Measurements from ENCODE around the gene CMTM8. TPM values are rescaled to one million over a fixed set of nuclear protein-coding genes. Genes with fewer than 3 reads are reported as not detected.

CMTM8 gene
- total RNA-seq, 1 donor from 2014 or later, result 4.7 TPM

GRCh38 chr3:32313169-32313568, 74.7 kb downstream of the CMTM8 start:
- intact Hi-C loops (cut with DNase I), result no loop called here
- TF ChIP-seq POLR2A (IDR thresholded peaks at IDR 0.05), result no peak
- TF ChIP-seq CTCF (IDR thresholded peaks at IDR 0.05), result no peak
- TF ChIP-seq POLR2AphosphoS5 (IDR thresholded peaks at IDR 0.05; ENCODE audit: insufficient read depth in 1 of 2, low read depth in 1 of 2), result no peak
- no peaks in the 10 kb centered on the region for H3K36me3 ChIP-seq
- no peaks in the 10 kb centered on the region for H3K27me3 ChIP-seq
- DNase-seq (ENCODE audit: extremely low spot score in 2 of 2), result no peak
- no peaks in the 10 kb centered on the region for H3K4me1 ChIP-seq
- H3K4me3 ChIP-seq, result no peak overlapping the region
- no peak overlapping the region for H3K27ac ChIP-seq
- no peaks in the 10 kb centered on the region for H3K9me3 ChIP-seq

GRCh38 chr3:32313723-32314473, 75.4 kb downstream of the CMTM8 start:
- Histone ChIP-seq H3K27me3 (no peaks in the 10 kb centered on the region), H3K27ac (no peak overlapping the region), H3K9me3 (no peaks in the 10 kb centered on the region), H3K36me3 (no peaks in the 10 kb centered on the region), H3K4me3 (no peak overlapping the region), H3K4me1 (no peaks in the 10 kb centered on the region)
- DNase-seq (ENCODE audit: extremely low spot score in 2 of 2), result no peak
- intact Hi-C loops (cut with DNase I), result no loop called here
- TF ChIP-seq CTCF (IDR thresholded peaks at IDR 0.05), result no peak

- Histone ChIP-seq H3K36me3 (no peaks in the 10 kb centered on the region), H3K4me1 (no peaks in the 10 kb centered on the region), H3K27ac (no peak overlapping the region), H3K4me3 (no peak overlapping the region), H3K27me3 (no peaks in the 10 kb centered on the region), H3K9me3 (no peaks in the 10 kb centered on the region)
- TF ChIP-seq POLR2AphosphoS5 (IDR thresholded peaks at IDR 0.05; ENCODE audit: insufficient read depth in 1 of 2, low read depth in 1 of 2) (no peak), POLR2A (IDR thresholded peaks at IDR 0.05) (no peak), CTCF (IDR thresholded peaks at IDR 0.05) (no peak)
- DNase-seq (ENCODE audit: extremely low spot score in 2 of 2), result no peak
- intact Hi-C loops (cut with DNase I), result no loop called here
Observed at GRCh38 chr3:32315441-32315840, 77.0 kb downstream of the CMTM8 start.

GRCh38 chr3:32316319-32316718, 77.8 kb downstream of the CMTM8 start:
- no peaks in the 10 kb centered on the region for H3K27me3 ChIP-seq
- no peaks in the 10 kb centered on the region for H3K4me1 ChIP-seq
- no peak overlapping the region for H3K4me3 ChIP-seq
- H3K27ac ChIP-seq, result no peak overlapping the region
- intact Hi-C loops (cut with DNase I), result no loop called here
- H3K9me3 ChIP-seq, result no peaks in the 10 kb centered on the region
- DNase-seq (ENCODE audit: extremely low spot score in 2 of 2), result no peak
- H3K36me3 ChIP-seq, result no peaks in the 10 kb centered on the region
- no peak for TF ChIP-seq POLR2AphosphoS5 (IDR thresholded peaks at IDR 0.05; ENCODE audit: insufficient read depth in 1 of 2, low read depth in 1 of 2)
- no peak for TF ChIP-seq CTCF (IDR thresholded peaks at IDR 0.05)
- TF ChIP-seq POLR2A (IDR thresholded peaks at IDR 0.05), result no peak

- no peaks in the 10 kb centered on the region for H3K27me3 ChIP-seq
- H3K36me3 ChIP-seq, result no peaks in the 10 kb centered on the region
- no peak for DNase-seq (ENCODE audit: extremely low spot score in 2 of 2)
- H3K27ac ChIP-seq, result no peak overlapping the region
- TF ChIP-seq POLR2AphosphoS5 (IDR thresholded peaks at IDR 0.05; ENCODE audit: insufficient read depth in 1 of 2, low read depth in 1 of 2) (no peak), CTCF (IDR thresholded peaks at IDR 0.05) (no peak), POLR2A (IDR thresholded peaks at IDR 0.05) (no peak)
- no peaks in the 10 kb centered on the region for H3K9me3 ChIP-seq
- H3K4me3 ChIP-seq, result no peak overlapping the region
- no peaks in the 10 kb centered on the region for H3K4me1 ChIP-seq
- intact Hi-C loops (cut with DNase I), result no loop called here
Observed at GRCh38 chr3:32316976-32317375, 78.5 kb downstream of the CMTM8 start.
